Lower leg skin (tissue), 4 donors: ENCODE measurements around the gene TRPV2. TPM values are rescaled to one million over a fixed set of nuclear protein-coding genes. Genes with fewer than 3 reads are reported as not detected.
A peak's percentile ranks its signal among the peaks of the same experiment; 100 is the strongest.
"Not testable (repeated sequence)": the region's sequence is repeated elsewhere in the genome, so short reads cannot be mapped to it uniquely, and the experiment has no call there.

Experiments
- DNase-seq, 2 donors: peaks; one replicate each; pipeline ENCODE4 v3.0.0-alpha.2; 2019; ENCODE audit warnings: low spot score in 2 of 2
- H3K4me3 ChIP-seq: fragments of 200-600 bp; sonication (generic); 2 replicates; pipeline ENCODE4 v1.5.1; 2017; ENCODE audit warnings: mild to moderate bottlenecking, low read depth; ENCODE audit not compliant: poor library complexity, severe bottlenecking
- CTCF ChIP-seq, 3 donors: fragments of 450-650 bp; IDR thresholded peaks; one replicate each; pipeline ENCODE4 v1.5.1; 2016; ENCODE audit warnings: antibody characterized with exemption in 3 of 3, mild to moderate bottlenecking in 3 of 3, moderate library complexity in 2 of 3
- POLR2A ChIP-seq, 2 donors: fragments of 450-650 bp; IDR thresholded peaks; one replicate each; pipeline ENCODE4 v1.6.1; 2016 to 2017; ENCODE audit warnings: antibody characterized with exemption in 2 of 2, mild to moderate bottlenecking in 1 of 2, moderate library complexity in 1 of 2
- WGBS, 2 donors: methylation state at CpG; one replicate each; pipeline ENCODE4 v1.1.5; 2018; 5-methylcytosine and 5-hydroxymethylcytosine counted together
- intact Hi-C: fragments of 100-400 bp; cut with DNase I; formaldehyde crosslinking; loops from one replicate; pipeline ENCODE4 v1.15.0; 2023; ENCODE audit warnings: low total_unique reads
- total RNA-seq, 4 donors: library from RNA; depleted of rRNA; stranded (reverse); fragments of >200 nt; gene quantifications; one replicate each; pipeline ENCODE4 v1.1.0, GENCODE V29; 2016

Gene TRPV2
- total RNA-seq, 4 donors from 2014 or later: 3.3 to 8.9 (median 6.9) TPM

GRCh38 chr17:16439811-16440351 is 24.5 kb downstream of the TRPV2 start:
- peak overlapping the region; percentile 93 for H3K4me3 ChIP-seq
- intact Hi-C loops: no loop called here
- 4 to 10% methylated on average over 10 of the region's 10 CpGs for WGBS, 2 donors
- no peak for TF ChIP-seq CTCF (IDR thresholded peaks at IDR 0.05)
- no peak for TF ChIP-seq POLR2A (IDR thresholded peaks at IDR 0.05)
- no peak for DNase-seq

GRCh38 chr17:16440354-16440753 is 25.0 kb downstream of the TRPV2 start:
- intact Hi-C loops, DNase-seq, H3K4me3 ChIP-seq: not testable (repeated sequence)
- WGBS, 2 donors: 58 to 59% methylated on average over 5 of the region's 5 CpGs

GRCh38 chr17:16440901-16441629 is 25.7 kb downstream of the TRPV2 start:
- 62 to 66% methylated on average over 3 of the region's 3 CpGs for WGBS, 2 donors
- DNase-seq: no peak
- no peak overlapping the region for H3K4me3 ChIP-seq
- intact Hi-C loops: no loop called here
- no peak for TF ChIP-seq POLR2A (IDR thresholded peaks at IDR 0.05)
- no peak for TF ChIP-seq CTCF (IDR thresholded peaks at IDR 0.05)

GRCh38 chr17:16442141-16442540 is 26.8 kb downstream of the TRPV2 start:
- H3K4me3 ChIP-seq: no peak overlapping the region
- DNase-seq: no peak
- WGBS, 2 donors: 88% methylated on average over 1 of the region's 1 CpG
- TF ChIP-seq CTCF (IDR thresholded peaks at IDR 0.05) (no peak), POLR2A (IDR thresholded peaks at IDR 0.05) (no peak)
- intact Hi-C loops: no loop called here

GRCh38 chr17:16442594-16443510 is 27.5 kb downstream of the TRPV2 start:
- intact Hi-C loops: no loop called here
- WGBS, 2 donors: 73 to 77% methylated on average over 7 of the region's 7 CpGs
- TF ChIP-seq CTCF (IDR thresholded peaks at IDR 0.05): no peak
- no peak for TF ChIP-seq POLR2A (IDR thresholded peaks at IDR 0.05)
- H3K4me3 ChIP-seq: no peak overlapping the region
- no peak for DNase-seq
